Measurements from ENCODE around the gene ASPHD1. TPM values are rescaled to one million over a fixed set of nuclear protein-coding genes. Genes with fewer than 3 reads are reported as not detected.

The ASPHD1 gene
- polyA plus RNA-seq, 3 donors: not detected

- peaks cover 29 to 32% of the 10 kb centered on the region in 2 donors for H3K36me3 ChIP-seq (replicated peaks in 1 of 2; ENCODE audit: control insufficient read depth in 1 of 2, insufficient read depth in 2 of 2, low read length in 2 of 2)
- peak overlapping the region; percentile 94 for H2AFZ ChIP-seq (ENCODE audit: insufficient read depth, low read depth, low read length, poor library complexity, severe bottlenecking)
- Mint-ChIP-seq H3K4me3 (peak overlapping the region; percentile 93 to 94), H3K27me3 (ENCODE audit: low read depth in 3 of 3) (peaks cover 0 to 3% (median 0%) of the 10 kb centered on the region in 3 donors), H3K9me3 (no peaks in the 10 kb centered on the region), H3K36me3 (peaks cover 31 to 34% of the 10 kb centered on the region in 2 donors), H3K4me1 (peaks cover 29% of the 10 kb centered on the region), H3K27ac (peak overlapping the region in 6 of 7 donors; percentile 63 to 88 (median 82))
- peaks cover 16 to 23% of the 10 kb centered on the region in 2 donors for H3K4me1 ChIP-seq (ENCODE audit: control insufficient read depth in 1 of 2, insufficient read depth in 2 of 2, low read length in 2 of 2)
- intact Hi-C loops (cut with micrococcal nuclease): loop anchor here (5.0 to 10.0 kb wide), 2 partner anchors 37 to 60 kb away; partner anchors contain the start of genes TMEM219 (in 2 of the 2) and CDIPT (in 1 of the 2)
- peaks cover 42% of the 10 kb centered on the region for H4K20me1 ChIP-seq (ENCODE audit: insufficient read depth, low read length)
- peak overlapping the region; percentile 84 for H3K4me2 ChIP-seq (replicated peaks; ENCODE audit: extremely low read depth, low read length, poor library complexity, severe bottlenecking)
- H3K79me2 ChIP-seq (ENCODE audit: insufficient read depth, low read length): peaks cover 36% of the 10 kb centered on the region
- H3K9ac ChIP-seq (ENCODE audit: insufficient read depth, low read length, poor library complexity, severe bottlenecking): peak overlapping the region; percentile 70
- H3K9me3 ChIP-seq (replicated peaks in 1 of 2; ENCODE audit: control insufficient read depth in 1 of 2, insufficient read depth in 1 of 2, low read length in 2 of 2): no peaks in the 10 kb centered on the region
- 14% methylated on average over 9 of the region's 9 CpGs for WGBS (ENCODE audit: insufficient coverage)
- TF ChIP-seq CTCF (IDR thresholded peaks at IDR 0.05): no peak
- H3K27ac ChIP-seq (ENCODE audit: low read depth in 1 of 2, low read length in 2 of 2): peak overlapping the region in 1 of 2 donors; percentile 77
- H3K27me3 ChIP-seq (ENCODE audit: control insufficient read depth in 2 of 2, insufficient read depth in 2 of 2, low read length in 2 of 2): no peaks in the 10 kb centered on the region
- no peak for DNase-seq
- peak overlapping the region; percentile 77 to 94 (median 87) for H3K4me3 ChIP-seq (replicated peaks in 1 of 3; ENCODE audit: low read depth in 2 of 3, low read length in 3 of 3)
Observed at GRCh38 chr16:29925105-29925756, 24.9 kb downstream of the ASPHD1 start.

- Histone ChIP-seq H3K9ac (ENCODE audit: insufficient read depth, low read length, poor library complexity, severe bottlenecking) (peak within 1 kb of the TSS; percentile 70), H3K79me2 (ENCODE audit: insufficient read depth, low read length) (peaks cover 36% of the 10 kb centered on the region), H3K36me3 (replicated peaks in 1 of 2; ENCODE audit: control insufficient read depth in 1 of 2, insufficient read depth in 2 of 2, low read length in 2 of 2) (peaks cover 20 to 23% of the 10 kb centered on the region in 2 donors), H3K4me3 (replicated peaks in 1 of 3; ENCODE audit: low read depth in 2 of 3, low read length in 3 of 3) (peak within 1 kb of the TSS; percentile 77 to 94 (median 87)), H3K4me2 (replicated peaks; ENCODE audit: extremely low read depth, low read length, poor library complexity, severe bottlenecking) (peak within 1 kb of the TSS; percentile 84), H2AFZ (ENCODE audit: insufficient read depth, low read depth, low read length, poor library complexity, severe bottlenecking) (peak within 1 kb of the TSS; percentile 94), H3K9me3 (replicated peaks in 1 of 2; ENCODE audit: control insufficient read depth in 1 of 2, insufficient read depth in 1 of 2, low read length in 2 of 2) (no peaks in the 10 kb centered on the region), H3K4me1 (ENCODE audit: control insufficient read depth in 1 of 2, insufficient read depth in 2 of 2, low read length in 2 of 2) (peaks cover 16 to 23% of the 10 kb centered on the region in 2 donors), H4K20me1 (ENCODE audit: insufficient read depth, low read length) (peaks cover 34% of the 10 kb centered on the region), H3K27ac (ENCODE audit: low read depth in 1 of 2, low read length in 2 of 2) (peak within 1 kb of the TSS; percentile 62 to 77), H3K27me3 (ENCODE audit: control insufficient read depth in 2 of 2, insufficient read depth in 2 of 2, low read length in 2 of 2) (no peaks in the 10 kb centered on the region)
- under 1% methylated on average over 89 of the region's 89 CpGs for WGBS (ENCODE audit: insufficient coverage)
- H3K27me3 Mint-ChIP-seq (ENCODE audit: low read depth in 3 of 3): peaks cover 0 to 3% (median 0%) of the 10 kb centered on the region in 3 donors
- intact Hi-C loops (cut with micrococcal nuclease): loop anchor here (5.0 to 10.0 kb wide), 2 partner anchors 36 to 61 kb away; partner anchors contain the start of genes TMEM219 (in 2 of the 2) and CDIPT (in 1 of the 2)
- H3K9me3 Mint-ChIP-seq: no peaks in the 10 kb centered on the region
- DNase-seq: peak; percentile 73 to 78 (median 77)
- peaks cover 23 to 26% of the 10 kb centered on the region in 2 donors for H3K36me3 Mint-ChIP-seq
- TF ChIP-seq CTCF (IDR thresholded peaks at IDR 0.05): no peak
- peak within 1 kb of the TSS; percentile 88 to 95 (median 93) for H3K27ac Mint-ChIP-seq
- H3K4me1 Mint-ChIP-seq: peaks cover 29% of the 10 kb centered on the region
- peak within 1 kb of the TSS; percentile 93 to 98 for H3K4me3 Mint-ChIP-seq
Observed at GRCh38 chr16:29925781-29926710, 25.8 kb downstream of the ASPHD1 start, which contains the start of gene KCTD13. TSS of gene KCTD13 (minus strand) at chr16:29926226. CDS start at chr16:29926033, 193 bp downstream.

All from CD14-positive monocyte (primary cell).